ENCODE data around the gene ADAT3. TPM values are rescaled to one million over a fixed set of nuclear protein-coding genes. Genes with fewer than 3 reads are reported as not detected.

The ADAT3 gene
- total and polyA plus RNA-seq, 2 donors (not counting 1 experiment from before 2014, with no cell fraction given), result 5.3 to 13.4 TPM

DNA sequence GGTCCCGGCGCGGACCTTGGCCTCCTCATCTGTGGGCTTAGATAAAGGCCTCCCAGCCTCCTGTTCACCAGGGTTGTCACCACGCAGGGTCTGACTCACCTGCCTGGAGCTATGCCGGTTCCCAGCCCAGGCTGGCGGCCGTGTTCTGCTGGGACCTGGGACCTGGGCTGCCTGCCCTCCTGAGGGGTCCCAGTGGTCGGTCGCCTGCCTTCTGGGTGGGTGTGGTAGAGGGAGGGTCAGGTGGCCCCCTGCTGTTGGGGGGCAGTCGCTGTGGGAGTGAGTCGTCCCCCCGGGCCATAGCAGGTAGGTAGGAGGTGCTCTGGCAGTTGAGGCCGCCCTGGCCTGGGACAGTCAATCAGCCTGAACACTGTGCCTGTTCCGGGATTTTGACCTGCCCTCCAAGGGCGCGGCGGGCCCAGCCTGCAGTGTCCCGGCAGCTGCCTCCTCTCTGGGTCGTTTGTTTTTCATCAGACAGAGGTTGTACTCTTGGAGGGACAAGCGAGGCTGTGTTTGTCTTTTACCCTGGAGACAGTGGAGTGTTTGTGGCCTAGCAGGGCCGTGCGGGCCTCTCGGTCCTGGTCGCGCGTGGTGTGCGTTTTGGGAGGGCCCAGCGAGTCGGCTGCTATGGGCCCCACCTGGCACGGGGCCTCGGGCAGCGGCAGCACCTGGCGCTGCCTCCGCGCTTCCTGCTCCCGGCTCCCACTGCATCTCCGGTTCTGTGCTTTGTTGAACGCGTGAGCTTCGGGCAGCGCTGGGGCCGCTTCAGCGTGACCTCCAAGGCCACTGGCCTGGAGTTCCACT is 2.6 kb downstream of the ADAT3 start:
- Histone ChIP-seq H3K79me2 (ENCODE audit: control insufficient read depth, insufficient read depth, low read length) (peaks cover 72% of the 10 kb centered on the region), H3K36me3 (replicated peaks in 1 of 2; ENCODE audit: control extremely low read depth in 1 of 2, control insufficient read depth in 1 of 2, extremely low read depth in 1 of 2, insufficient read depth in 2 of 2, low read length in 1 of 2) (no peaks in the 10 kb centered on the region), H3K4me3 (ENCODE audit: control extremely low read depth in 1 of 5, extremely low read depth in 1 of 5, insufficient read depth in 1 of 5, low read depth in 2 of 5, low read length in 4 of 5) (no peak overlapping the region), H3K27me3 (replicated peaks in 1 of 4; ENCODE audit: control extremely low read depth in 1 of 4, control insufficient read depth in 3 of 4, insufficient read depth in 4 of 4, low read length in 3 of 4) (no peaks in the 10 kb centered on the region), H2AFZ (ENCODE audit: insufficient read depth, low read depth, low read length, poor library complexity, severe bottlenecking) (no peak overlapping the region), H3K4me1 (ENCODE audit: control insufficient read depth in 2 of 2, insufficient read depth in 2 of 2, low read length in 2 of 2) (peaks cover 46 to 63% of the 10 kb centered on the region in 2 donors), H3K27ac (ENCODE audit: low read length in 2 of 2) (no peak overlapping the region), H3K9ac (ENCODE audit: low read length) (no peak overlapping the region), H3K9me3 (ENCODE audit: control extremely low read depth in 1 of 3, control insufficient read depth in 2 of 3, insufficient read depth in 1 of 3, low read length in 2 of 3) (peaks cover 0 to 2% (median 0%) of the 10 kb centered on the region in 3 donors), H3K4me2 (replicated peaks; ENCODE audit: low read depth, low read length, poor library complexity, severe bottlenecking) (peak overlapping the region; percentile 30), H4K20me1 (ENCODE audit: control insufficient read depth, insufficient read depth, low read length, poor library complexity, severe bottlenecking) (peaks cover 54% of the 10 kb centered on the region)
- no peak overlapping the region for H3K4me3 Mint-ChIP-seq
- DNase-seq (no peak), ATAC-seq (ENCODE audit: low read depth) (no peak)
- WGBS (ENCODE audit: insufficient coverage), result 92% methylated on average over 43 of the region's 43 CpGs
- intact Hi-C loops (cut with micrococcal nuclease), result loop anchor here (10.0 kb wide), 1 partner anchor 187 kb away; the partner anchor contains the start of genes IZUMO4 and MOB3A
- peaks cover 48% of the 10 kb centered on the region for H3K4me1 Mint-ChIP-seq
- no peaks in the 10 kb centered on the region for H3K27me3 Mint-ChIP-seq
- CTCF ChIA-PET, result interaction anchor here (1.0 kb wide), 1 partner anchor 43 kb away, joined by 3 read pairs; no protein-coding TSS in a partner anchor
- TF ChIP-seq EZH2 (IDR thresholded peaks at IDR 0.05; ENCODE audit: borderline replicate concordance, insufficient read depth, low read depth, low read length, poor library complexity, severe bottlenecking), result no peak
- TF ChIP-seq, protein P1, sequence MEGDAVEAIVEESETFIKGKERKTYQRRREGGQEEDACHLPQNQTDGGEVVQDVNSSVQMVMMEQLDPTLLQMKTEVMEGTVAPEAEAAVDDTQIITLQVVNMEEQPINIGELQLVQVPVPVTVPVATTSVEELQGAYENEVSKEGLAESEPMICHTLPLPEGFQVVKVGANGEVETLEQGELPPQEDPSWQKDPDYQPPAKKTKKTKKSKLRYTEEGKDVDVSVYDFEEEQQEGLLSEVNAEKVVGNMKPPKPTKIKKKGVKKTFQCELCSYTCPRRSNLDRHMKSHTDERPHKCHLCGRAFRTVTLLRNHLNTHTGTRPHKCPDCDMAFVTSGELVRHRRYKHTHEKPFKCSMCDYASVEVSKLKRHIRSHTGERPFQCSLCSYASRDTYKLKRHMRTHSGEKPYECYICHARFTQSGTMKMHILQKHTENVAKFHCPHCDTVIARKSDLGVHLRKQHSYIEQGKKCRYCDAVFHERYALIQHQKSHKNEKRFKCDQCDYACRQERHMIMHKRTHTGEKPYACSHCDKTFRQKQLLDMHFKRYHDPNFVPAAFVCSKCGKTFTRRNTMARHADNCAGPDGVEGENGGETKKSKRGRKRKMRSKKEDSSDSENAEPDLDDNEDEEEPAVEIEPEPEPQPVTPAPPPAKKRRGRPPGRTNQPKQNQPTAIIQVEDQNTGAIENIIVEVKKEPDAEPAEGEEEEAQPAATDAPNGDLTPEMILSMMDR (IDR thresholded peaks at IDR 0.05), result no peak
- POLR2A ChIA-PET, result interaction anchor here (0.6 to 4.1 kb wide), 3 partner anchors 12 to 52 kb away, joined by 3 to 24 read pairs (median 5); no protein-coding TSS in a partner anchor
- no peaks in the 10 kb centered on the region for H3K9me3 Mint-ChIP-seq (ENCODE audit: insufficient read depth)
- peak overlapping the region; percentile 26 for H3K27ac Mint-ChIP-seq

DNA sequence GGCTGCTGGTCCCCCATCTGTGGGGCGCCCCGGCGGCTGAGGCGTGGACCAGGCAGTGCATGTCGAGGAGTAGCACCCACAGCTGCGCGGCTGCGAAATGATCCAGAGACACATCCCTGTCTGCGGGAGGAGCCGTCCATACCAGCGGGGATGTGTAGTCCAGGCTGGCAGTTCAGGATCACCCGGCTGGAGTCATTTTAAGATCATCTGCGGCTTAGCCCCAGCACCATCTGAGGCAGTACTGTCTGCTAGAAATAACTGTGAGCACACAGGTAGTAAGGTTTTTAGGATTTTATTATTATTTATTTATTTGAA is 3.1 kb downstream of the ADAT3 start:
- H3K27ac Mint-ChIP-seq, result peak overlapping the region; percentile 26
- ChIA-PET CTCF (interaction anchor here (1.0 kb wide), 1 partner anchor 44 kb away, joined by 3 read pairs; no protein-coding TSS in a partner anchor), POLR2A (interaction anchor here (0.6 kb wide), 1 partner anchor 21 kb away, joined by 5 read pairs; no protein-coding TSS in a partner anchor)
- TF ChIP-seq, protein P1 (IDR thresholded peaks at IDR 0.05), result no peak
- TF ChIP-seq EZH2 (IDR thresholded peaks at IDR 0.05; ENCODE audit: borderline replicate concordance, insufficient read depth, low read depth, low read length, poor library complexity, severe bottlenecking), result no peak
- H3K9me3 Mint-ChIP-seq (ENCODE audit: insufficient read depth), result no peaks in the 10 kb centered on the region
- no peak overlapping the region for H3K4me3 Mint-ChIP-seq
- ATAC-seq (ENCODE audit: low read depth), result no peak
- H2AFZ ChIP-seq (ENCODE audit: insufficient read depth, low read depth, low read length, poor library complexity, severe bottlenecking), result no peak overlapping the region
- H3K9ac ChIP-seq (ENCODE audit: low read length), result no peak overlapping the region
- WGBS (ENCODE audit: insufficient coverage), result 96% methylated on average over 13 of the region's 13 CpGs
- no peak overlapping the region for H3K27ac ChIP-seq (ENCODE audit: low read length in 2 of 2)
- peaks cover 78% of the 10 kb centered on the region for H3K79me2 ChIP-seq (ENCODE audit: control insufficient read depth, insufficient read depth, low read length)
- H3K27me3 ChIP-seq (replicated peaks in 1 of 4; ENCODE audit: control extremely low read depth in 1 of 4, control insufficient read depth in 3 of 4, insufficient read depth in 4 of 4, low read length in 3 of 4), result no peaks in the 10 kb centered on the region
- H3K4me1 ChIP-seq (ENCODE audit: control insufficient read depth in 2 of 2, insufficient read depth in 2 of 2, low read length in 2 of 2), result peaks cover 41 to 58% of the 10 kb centered on the region in 2 donors
- H3K9me3 ChIP-seq (ENCODE audit: control extremely low read depth in 1 of 3, control insufficient read depth in 2 of 3, insufficient read depth in 1 of 3, low read length in 2 of 3), result peaks cover 0 to 2% (median 0%) of the 10 kb centered on the region in 3 donors
- no peaks in the 10 kb centered on the region for H3K27me3 Mint-ChIP-seq
- peaks cover 44% of the 10 kb centered on the region for H3K4me1 Mint-ChIP-seq
- peaks cover 0 to 4% of the 10 kb centered on the region in 2 experiments for H3K36me3 ChIP-seq (replicated peaks in 1 of 2; ENCODE audit: control extremely low read depth in 1 of 2, control insufficient read depth in 1 of 2, extremely low read depth in 1 of 2, insufficient read depth in 2 of 2, low read length in 1 of 2)
- no peak for DNase-seq
- H4K20me1 ChIP-seq (ENCODE audit: control insufficient read depth, insufficient read depth, low read length, poor library complexity, severe bottlenecking), result peaks cover 60% of the 10 kb centered on the region
- no peak overlapping the region for H3K4me3 ChIP-seq (ENCODE audit: control extremely low read depth in 1 of 5, extremely low read depth in 1 of 5, insufficient read depth in 1 of 5, low read depth in 2 of 5, low read length in 4 of 5)
- intact Hi-C loops (cut with micrococcal nuclease), result loop anchor here (10.0 kb wide), 1 partner anchor 186 kb away; the partner anchor contains the start of genes IZUMO4 and MOB3A
- peak overlapping the region; percentile 30 for H3K4me2 ChIP-seq (replicated peaks; ENCODE audit: low read depth, low read length, poor library complexity, severe bottlenecking)
